Heart right ventricle (tissue), 16 donors: Measurements from ENCODE around the gene SMARCC1. TPM values are rescaled to one million over a fixed set of nuclear protein-coding genes. Genes with fewer than 3 reads are reported as not detected.

Source experiments
- ATAC-seq, 8 donors: fragments of 200-7000 bp; cut with Tn5 transposase; one replicate each; pipeline ENCODE4 v1.9.1; 2020; ENCODE audit warnings: mild to moderate bottlenecking in 8 of 8, moderate library complexity in 8 of 8, moderate number of reproducible peaks in 1 of 8
- DNase-seq, 2 donors: peaks; one replicate each; pipeline ENCODE4 v3.0.0-alpha.2; 2020
- H3K27ac ChIP-seq, 10 donors: fragments of 200-600 bp; sonication (generic) in 2 of 10; one replicate each; pipeline versions ENCODE4 v1.5.0 to v1.8.0; 2020 to 2022; ENCODE audit warnings: mild to moderate bottlenecking in 3 of 10
- H3K27me3 ChIP-seq, 7 donors: fragments of 200-600 bp; one replicate each; pipeline ENCODE4 v1.8.0; 2021 to 2022; ENCODE audit warnings: mild to moderate bottlenecking in 2 of 7
- H3K36me3 ChIP-seq, 9 donors: fragments of 200-600 bp; sonication (generic) in 1 of 9; one replicate each; pipeline versions ENCODE4 v1.5.0 to v1.8.0; 2020 to 2022; ENCODE audit warnings: mild to moderate bottlenecking in 2 of 9
- H3K4me1 ChIP-seq, 9 donors: fragments of 200-600 bp; sonication (generic) in 1 of 9; one replicate each; pipeline versions ENCODE4 v1.5.0 to v1.8.0; 2020 to 2022; ENCODE audit warnings: mild to moderate bottlenecking in 4 of 9
- H3K4me3 ChIP-seq, 10 donors: fragments of 200-600 bp; sonication (generic) in 2 of 10; one replicate each; pipeline versions ENCODE4 v1.5.0 to v1.8.0; 2020 to 2022; ENCODE audit warnings: mild to moderate bottlenecking in 7 of 10, moderate library complexity in 2 of 10
- H3K9me3 ChIP-seq, 11 donors: fragments of 200-600 bp in 10 of 11; sonication (generic) in 2 of 11; one replicate each; pipeline versions ENCODE4 v1.5.0 to v1.8.0; 2013 to 2022; ENCODE audit warnings: mild to moderate bottlenecking in 2 of 11, control low read depth in 1 of 11, moderate library complexity in 1 of 11
- CTCF ChIP-seq, 9 donors: fragments of 200-600 bp; sonication (generic) in 2 of 9; IDR thresholded peaks; one replicate each; pipeline versions ENCODE4 v1.5.0 to v1.8.0; 2021 to 2022; ENCODE audit warnings: antibody characterized with exemption in 9 of 9, mild to moderate bottlenecking in 5 of 9, moderate library complexity in 1 of 9
- WGBS, 2 donors: extraction: QIAGEN DNeasy Blood & Tissue Kit; methylation state at CpG; one replicate each; pipeline ENCODE4 v1.1.7; 2013; ENCODE audit warnings: inconsistent platforms in 1 of 2; 5-methylcytosine and 5-hydroxymethylcytosine counted together
- intact Hi-C, 10 donors: fragments of 100-400 bp; cut with DNase I; formaldehyde crosslinking; loops; one replicate each; pipeline versions ENCODE4 v1.11.1 to v1.14.2; 2022
- polyA plus RNA-seq, 2 donors: library from polyadenylated mRNA; stranded (reverse); fragments of 200-250 nt; gene quantifications; one replicate each; pipeline ENCODE4 v1.2.3, GENCODE V29; 2013
- total RNA-seq, 10 donors: library from RNA; stranded (reverse); fragmentation: NEBNext Ultra II Directional in 3 of 10; extraction: Animal tissue kit (Norgen Biotek cat#: 25700) in 3 of 10; gene quantifications; one replicate each; pipeline versions ENCODE4 v1.2.1 to v1.2.4, GENCODE V29; 2021 to 2023
- donor health status: Arrhythmogenic right ventricular cardiomyopathy.
- donor health status: ischemic (EF 13 %, LVEDD 7.1; RV severe dilation, severe dysfunction).
- donor health status: healthy with polysubstance abuse.
- donor health status: DM: no; HTN: yes; CAD: no.
- donor health status: DM: no; HTN: no; CAD: no.
- donor health status: ischemic (EF 25% LVEDD 6.9; RV normal size, moderate dysfunction).
- donor health status: ischemic (EF 25% LVEDD 5.7; RV mildly dilated, moderate dysfunction).
- donor health status: healthy.
- donor health status: DM: yes; HTN: yes; CAD: no.
- donor health status: Ischemic cardiomyopathy.
- donor health status: ischemic (EF 35%, LVEDD 5.7; RV mildly dilated, moderate dysfunction).
- donor health status: nonischemic (EF 11% LVEDD 7.7; RV severe dilation, severe dysfunction).
- donor health status: DM: yes; HTN: yes; CAD: no.
- donor health status: PGD.
- donor health status: ischemic (EF 29% LVEDD 5.4; RV normal size, mild dysfunction).
- donor health status: nonischemic (EF 23%, LVEDD 6.1; RV moderate dilation, normal function).

Gene SMARCC1
- total and polyA plus RNA-seq, 12 donors: 6.4 to 34.9 (median 24.3) TPM

GRCh38 chr3:47605652-47606051 is 176.0 kb downstream of the SMARCC1 start:
- intact Hi-C loops: no loop called here
- Histone ChIP-seq H3K9me3 (no peaks in the 10 kb centered on the region), H3K27ac (no peak overlapping the region), H3K4me1 (peaks cover 0 to 20% (median 4%) of the 10 kb centered on the region in 9 donors), H3K27me3 (no peaks in the 10 kb centered on the region), H3K4me3 (no peak overlapping the region), H3K36me3 (peaks cover 0 to 73% (median 14%) of the 10 kb centered on the region in 9 donors)
- 50 to 69% methylated on average over 2 of the region's 2 CpGs for WGBS, 2 donors
- TF ChIP-seq CTCF (IDR thresholded peaks at IDR 0.05): no peak
- ATAC-seq: no peak
- no peak for DNase-seq

- 75 to 83% methylated on average over 2 of the region's 2 CpGs for WGBS, 2 donors
- no peak for TF ChIP-seq CTCF (IDR thresholded peaks at IDR 0.05)
- no peak overlapping the region for H3K27ac ChIP-seq
- peaks cover 0 to 20% (median 0%) of the 10 kb centered on the region in 9 donors for H3K4me1 ChIP-seq
- H3K27me3 ChIP-seq: no peaks in the 10 kb centered on the region
- H3K4me3 ChIP-seq: no peak overlapping the region
- ATAC-seq: no peak
- H3K36me3 ChIP-seq: peaks cover 0 to 73% (median 14%) of the 10 kb centered on the region in 9 donors
- intact Hi-C loops: no loop called here
- DNase-seq: no peak
- no peaks in the 10 kb centered on the region for H3K9me3 ChIP-seq
These were observed 177.5 kb downstream of the SMARCC1 start for GRCh38 chr3:47604145-47604544.

GRCh38 chr3:47603332-47603731 is 178.4 kb downstream of the SMARCC1 start:
- H3K27me3 ChIP-seq: no peaks in the 10 kb centered on the region
- H3K4me1 ChIP-seq: peaks cover 0 to 20% (median 0%) of the 10 kb centered on the region in 9 donors
- no peak overlapping the region for H3K4me3 ChIP-seq
- H3K9me3 ChIP-seq: no peaks in the 10 kb centered on the region
- TF ChIP-seq CTCF (IDR thresholded peaks at IDR 0.05): no peak
- H3K36me3 ChIP-seq: peaks cover 0 to 71% (median 12%) of the 10 kb centered on the region in 9 donors
- intact Hi-C loops: no loop called here
- DNase-seq (no peak), ATAC-seq (no peak)
- no peak overlapping the region for H3K27ac ChIP-seq

GRCh38 chr3:47601281-47601680 is 180.4 kb downstream of the SMARCC1 start:
- intact Hi-C loops: no loop called here
- peak in 5 of 8 donors; percentile 55 to 79 (median 61) for ATAC-seq

More at GRCh38 chr3:47601281-47601680, 180.4 kb downstream of the SMARCC1 start:
- H3K4me3 ChIP-seq: no peak overlapping the region
- TF ChIP-seq CTCF (IDR thresholded peaks at IDR 0.05): no peak
- H3K9me3 ChIP-seq: no peaks in the 10 kb centered on the region
- H3K27ac ChIP-seq: peak overlapping the region in 1 of 10 donors; percentile 41
- no peak for DNase-seq
- H3K4me1 ChIP-seq: peaks cover 0 to 20% (median 0%) of the 10 kb centered on the region in 9 donors
- no peaks in the 10 kb centered on the region for H3K27me3 ChIP-seq
- H3K36me3 ChIP-seq: peaks cover 0 to 66% (median 3%) of the 10 kb centered on the region in 9 donors
- 58 to 64% methylated on average over 3 of the region's 3 CpGs for WGBS, 2 donors
